PC-3 (cell line): ENCODE data around the gene ZFHX3.

Source experiments
- EZH2 ChIP-seq: fragments of 300-600 bp; sonication (generic); IDR thresholded peaks from one replicate; pipeline ENCODE4 v1.6.1; 2017; ENCODE audit warnings: antibody characterized with exemption, mild to moderate bottlenecking, low read length; ENCODE audit not compliant: unreplicated experiment
- EZH2phosphoT487 ChIP-seq: fragments of 300-600 bp; sonication (generic); IDR thresholded peaks from 2 replicates; pipeline ENCODE4 v1.6.1; 2018; ENCODE audit warnings: mild to moderate bottlenecking, antibody characterized with exemption, low read length, borderline replicate concordance
- TF ChIP-seq, protein P1 (sequence below): fragments of 300-600 bp; sonication (generic); conservative IDR thresholded peaks from 2 replicates; pipeline ENCODE4 v1.5.1; 2017; ENCODE audit warnings: antibody characterized with exemption, low read depth, mild to moderate bottlenecking, low read length

DNA sequence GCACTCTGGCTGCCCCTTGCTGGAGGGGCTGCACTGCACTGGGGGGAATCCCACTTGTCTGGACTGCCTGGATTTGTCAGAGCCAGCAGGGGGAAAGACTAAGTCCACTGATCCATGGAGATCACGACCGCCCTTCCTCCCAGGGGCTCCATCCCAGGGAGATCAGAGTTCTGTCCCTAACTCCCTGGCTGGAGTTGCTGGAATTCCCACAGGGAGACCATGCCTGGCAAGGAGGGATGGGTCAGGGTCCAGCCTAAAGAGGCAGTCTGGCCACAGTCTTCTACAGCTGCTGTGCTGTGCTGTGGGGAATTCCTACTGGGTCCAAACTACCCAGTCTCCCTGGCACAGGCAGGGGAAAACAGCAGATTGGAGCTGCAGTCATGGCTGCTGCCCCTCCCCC lies 311.9 kb downstream of the ZFHX3 start:
- TF ChIP-seq, protein P1, sequence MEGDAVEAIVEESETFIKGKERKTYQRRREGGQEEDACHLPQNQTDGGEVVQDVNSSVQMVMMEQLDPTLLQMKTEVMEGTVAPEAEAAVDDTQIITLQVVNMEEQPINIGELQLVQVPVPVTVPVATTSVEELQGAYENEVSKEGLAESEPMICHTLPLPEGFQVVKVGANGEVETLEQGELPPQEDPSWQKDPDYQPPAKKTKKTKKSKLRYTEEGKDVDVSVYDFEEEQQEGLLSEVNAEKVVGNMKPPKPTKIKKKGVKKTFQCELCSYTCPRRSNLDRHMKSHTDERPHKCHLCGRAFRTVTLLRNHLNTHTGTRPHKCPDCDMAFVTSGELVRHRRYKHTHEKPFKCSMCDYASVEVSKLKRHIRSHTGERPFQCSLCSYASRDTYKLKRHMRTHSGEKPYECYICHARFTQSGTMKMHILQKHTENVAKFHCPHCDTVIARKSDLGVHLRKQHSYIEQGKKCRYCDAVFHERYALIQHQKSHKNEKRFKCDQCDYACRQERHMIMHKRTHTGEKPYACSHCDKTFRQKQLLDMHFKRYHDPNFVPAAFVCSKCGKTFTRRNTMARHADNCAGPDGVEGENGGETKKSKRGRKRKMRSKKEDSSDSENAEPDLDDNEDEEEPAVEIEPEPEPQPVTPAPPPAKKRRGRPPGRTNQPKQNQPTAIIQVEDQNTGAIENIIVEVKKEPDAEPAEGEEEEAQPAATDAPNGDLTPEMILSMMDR = no peak
- TF ChIP-seq EZH2phosphoT487 (no peak), EZH2 (no peak)
